ES-I3 (cell line): ENCODE results near the gene DIP2C.

Experiments used
- H3K36me3 ChIP-seq: 2 replicates; pipeline ENCODE4 v1.6.1; 2013; ENCODE audit warnings: mild to moderate bottlenecking, low read length, control low read depth, moderate library complexity; ENCODE audit not compliant: insufficient read depth
- H3K4me1 ChIP-seq: 2 replicates; pipeline ENCODE4 v1.6.1; 2013; ENCODE audit warnings: mild to moderate bottlenecking, control low read depth, low read length; ENCODE audit not compliant: insufficient read depth
- H3K9ac ChIP-seq: 2 replicates; pipeline ENCODE4 v1.6.1; 2013; ENCODE audit warnings: low read depth, mild to moderate bottlenecking, low read length, moderate library complexity
- H3K9me3 ChIP-seq: 2 replicates; pipeline ENCODE4 v1.6.1; 2013; ENCODE audit warnings: mild to moderate bottlenecking, low read length, moderate library complexity; ENCODE audit not compliant: control insufficient read depth, insufficient read depth

Gene DIP2C

GRCh38 chr10:555682-556350, 133.7 kb downstream of the DIP2C start:
- H3K4me1 ChIP-seq, result peaks cover 12% of the 10 kb centered on the region
- no peaks in the 10 kb centered on the region for H3K36me3 ChIP-seq
- H3K9ac ChIP-seq, result no peak overlapping the region
- no peaks in the 10 kb centered on the region for H3K9me3 ChIP-seq

- peaks cover 12% of the 10 kb centered on the region for H3K4me1 ChIP-seq
- H3K9me3 ChIP-seq, result no peaks in the 10 kb centered on the region
- no peaks in the 10 kb centered on the region for H3K36me3 ChIP-seq
- no peak overlapping the region for H3K9ac ChIP-seq
Measured at GRCh38 chr10:555281-555680, 134.2 kb downstream of the DIP2C start.

- H3K9ac ChIP-seq, result no peak overlapping the region
- no peaks in the 10 kb centered on the region for H3K36me3 ChIP-seq
- H3K9me3 ChIP-seq, result no peaks in the 10 kb centered on the region
- H3K4me1 ChIP-seq, result peaks cover 12% of the 10 kb centered on the region
Measured at GRCh38 chr10:554182-554848, 135.2 kb downstream of the DIP2C start.

- no peaks in the 10 kb centered on the region for H3K9me3 ChIP-seq
- no peak overlapping the region for H3K9ac ChIP-seq
- peaks cover 8% of the 10 kb centered on the region for H3K4me1 ChIP-seq
- no peaks in the 10 kb centered on the region for H3K36me3 ChIP-seq
Measured at GRCh38 chr10:553233-553632, 136.2 kb downstream of the DIP2C start.

GRCh38 chr10:552679-553078, 136.8 kb downstream of the DIP2C start:
- H3K9me3 ChIP-seq, result no peaks in the 10 kb centered on the region
- no peak overlapping the region for H3K9ac ChIP-seq
- peaks cover 6% of the 10 kb centered on the region; the same call in 1 of the 2 replicates for H3K4me1 ChIP-seq
- no peaks in the 10 kb centered on the region for H3K36me3 ChIP-seq

GRCh38 chr10:551373-552252, 137.9 kb downstream of the DIP2C start:
- Histone ChIP-seq H3K36me3 (no peaks in the 10 kb centered on the region), H3K9me3 (no peaks in the 10 kb centered on the region), H3K4me1 (peaks cover 13% of the 10 kb centered on the region; the same call in 1 of the 2 replicates), H3K9ac (no peak overlapping the region)

- H3K36me3 ChIP-seq, result no peaks in the 10 kb centered on the region; the same call in 1 of the 2 replicates
- no peak overlapping the region for H3K9ac ChIP-seq
- H3K4me1 ChIP-seq, result peaks cover 13% of the 10 kb centered on the region; the same call in 1 of the 2 replicates
- H3K9me3 ChIP-seq, result no peaks in the 10 kb centered on the region
Measured at GRCh38 chr10:550665-551372, 138.6 kb downstream of the DIP2C start.

- Histone ChIP-seq H3K4me1 (peaks cover 13% of the 10 kb centered on the region; the same call in 1 of the 2 replicates), H3K9ac (no peak overlapping the region), H3K9me3 (no peaks in the 10 kb centered on the region), H3K36me3 (no peaks in the 10 kb centered on the region; the same call in 1 of the 2 replicates)
Measured at GRCh38 chr10:549391-549790, 140.1 kb downstream of the DIP2C start.

- Histone ChIP-seq H3K9ac (no peak overlapping the region), H3K4me1 (peaks cover 13% of the 10 kb centered on the region; the same call in 1 of the 2 replicates)
Measured at GRCh38 chr10:548238-548901, 141.1 kb downstream of the DIP2C start.

GRCh38 chr10:547591-548081, 141.8 kb downstream of the DIP2C start:
- H3K9ac ChIP-seq, result no peak overlapping the region
- H3K36me3 ChIP-seq, result no peaks in the 10 kb centered on the region; the same call in 1 of the 2 replicates
- peaks cover 13% of the 10 kb centered on the region; the same call in 1 of the 2 replicates for H3K4me1 ChIP-seq
- no peaks in the 10 kb centered on the region for H3K9me3 ChIP-seq

More at GRCh38 chr10:548238-548901, 141.1 kb downstream of the DIP2C start:
- no peaks in the 10 kb centered on the region for H3K9me3 ChIP-seq
- no peaks in the 10 kb centered on the region; the same call in 1 of the 2 replicates for H3K36me3 ChIP-seq

GRCh38 chr10:546971-547590, 142.4 kb downstream of the DIP2C start:
- Histone ChIP-seq H3K9ac (no peak overlapping the region), H3K9me3 (no peaks in the 10 kb centered on the region), H3K4me1 (peaks cover 13% of the 10 kb centered on the region; the same call in 1 of the 2 replicates), H3K36me3 (no peaks in the 10 kb centered on the region; the same call in 1 of the 2 replicates)

- H3K36me3 ChIP-seq, result no peaks in the 10 kb centered on the region; the same call in 1 of the 2 replicates
- H3K9me3 ChIP-seq, result no peaks in the 10 kb centered on the region
- H3K4me1 ChIP-seq, result peaks cover 13% of the 10 kb centered on the region; the same call in 1 of the 2 replicates
- no peak overlapping the region for H3K9ac ChIP-seq
Measured at GRCh38 chr10:546451-546850, 143.0 kb downstream of the DIP2C start.
